CD4-positive, alpha-beta T cell treated with Interleukin-10 for 1 hour (primary cell): ENCODE results near the gene PRODH2.
"Not testable (repeated sequence)": the region's sequence is repeated elsewhere in the genome, so short reads cannot be mapped to it uniquely, and the experiment has no call there.

Source experiments
- DNase-seq: peaks from one replicate; pipeline ENCODE4 v3.0.0-alpha.2; 2020

PRODH2 gene

DNA sequence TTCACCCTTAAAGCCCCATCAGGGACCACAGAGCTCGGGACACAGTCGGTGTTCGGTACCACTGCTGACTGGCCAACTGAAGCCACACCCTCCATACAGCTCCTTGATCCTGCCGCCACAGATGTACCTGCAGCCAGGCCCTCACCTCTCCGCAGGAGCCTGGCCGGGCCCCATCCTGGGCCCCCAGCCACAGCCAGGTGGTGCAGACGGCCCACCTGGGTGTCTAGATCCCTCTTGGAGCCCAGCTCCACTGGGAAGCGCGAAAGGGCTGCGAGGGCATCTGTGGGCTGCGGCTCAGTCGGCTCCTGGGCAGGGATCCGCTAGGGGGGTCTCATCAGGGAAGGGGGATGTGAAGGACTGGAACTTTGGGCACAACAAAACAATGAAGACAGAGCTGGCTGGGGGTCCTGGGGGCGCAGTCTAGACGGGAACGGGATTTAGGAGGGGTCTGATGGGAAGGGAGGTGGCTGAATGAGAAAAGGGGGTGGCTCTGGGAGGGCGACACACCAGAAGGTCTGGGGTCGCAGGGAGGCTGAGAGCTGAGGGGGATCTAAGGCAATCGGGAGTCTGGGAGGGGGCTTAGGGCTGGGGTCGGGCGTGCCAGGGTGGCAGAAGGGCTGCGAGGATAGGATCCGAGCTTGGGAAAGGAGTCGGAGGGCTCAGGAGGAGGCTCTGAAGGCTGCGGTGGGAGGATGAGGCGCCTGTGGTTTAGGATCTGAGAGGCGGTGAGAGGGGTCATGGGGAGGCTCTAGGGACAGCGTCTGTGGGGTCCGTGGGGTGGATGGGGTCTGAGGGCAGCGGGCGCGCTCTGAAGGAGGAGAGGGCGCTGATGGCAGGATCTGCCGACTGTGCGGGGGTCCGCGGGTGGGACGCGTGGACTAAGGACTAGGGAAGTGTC lies 15.8 kb downstream of the PRODH2 start:
- DNase-seq = no peak

DNA sequence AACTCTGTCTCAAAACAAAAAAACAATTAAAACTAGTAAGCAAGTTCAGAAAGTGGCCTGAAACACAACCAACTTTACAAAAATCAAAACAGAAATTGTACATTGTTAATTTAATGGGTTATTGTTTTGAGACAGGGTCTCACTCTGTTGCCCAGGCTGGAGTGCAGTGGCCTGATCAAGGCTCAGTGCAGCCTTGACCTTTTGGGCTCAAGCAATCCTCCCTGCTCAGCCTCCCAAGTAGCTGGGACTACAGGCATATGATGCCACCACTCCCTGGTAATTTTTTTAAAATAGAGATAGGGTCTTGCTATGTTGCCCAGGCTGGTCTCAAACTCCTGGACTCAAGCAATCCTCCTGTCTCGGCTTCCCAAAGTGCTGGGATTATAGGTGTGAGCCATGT lies 17.1 kb downstream of the PRODH2 start:
- not testable (repeated sequence) for DNase-seq

DNA sequence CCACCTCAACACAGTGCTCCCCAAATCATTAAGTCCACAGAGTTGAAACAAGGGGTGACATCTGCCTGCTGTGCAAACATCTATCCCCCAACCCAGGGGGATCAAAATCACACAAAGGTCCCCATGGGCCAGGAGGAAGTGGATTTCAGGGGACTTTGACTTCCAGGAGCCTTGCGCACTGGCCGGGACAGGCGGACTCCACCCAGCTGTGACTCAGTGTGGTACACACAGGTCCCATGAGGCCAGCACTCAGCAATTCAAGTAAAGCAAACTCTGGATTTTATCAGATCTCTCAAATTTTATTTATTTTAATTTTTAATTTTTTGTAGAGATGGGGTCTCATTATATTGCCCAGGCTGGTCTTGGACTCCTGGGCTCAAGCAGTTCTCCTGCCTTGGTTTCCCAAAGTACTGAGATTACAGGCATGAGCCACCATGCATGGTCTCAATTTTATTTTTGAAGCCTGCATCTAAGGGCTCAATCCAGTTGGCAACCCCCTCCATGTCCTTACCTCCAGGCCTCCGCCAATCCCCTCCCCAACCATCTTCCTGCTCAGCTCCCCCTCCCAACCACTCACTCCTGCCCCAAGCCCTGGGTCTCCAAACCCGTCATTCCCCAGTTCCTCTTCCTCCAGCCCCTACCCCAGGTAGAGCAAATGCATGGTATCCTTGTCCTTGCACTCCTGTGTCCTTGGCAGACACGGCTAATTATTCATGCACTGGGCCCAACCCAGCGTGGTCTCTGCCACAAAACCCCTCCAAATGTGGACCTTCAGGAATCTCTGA lies 19.1 kb downstream of the PRODH2 start:
- DNase-seq = no peak

DNA sequence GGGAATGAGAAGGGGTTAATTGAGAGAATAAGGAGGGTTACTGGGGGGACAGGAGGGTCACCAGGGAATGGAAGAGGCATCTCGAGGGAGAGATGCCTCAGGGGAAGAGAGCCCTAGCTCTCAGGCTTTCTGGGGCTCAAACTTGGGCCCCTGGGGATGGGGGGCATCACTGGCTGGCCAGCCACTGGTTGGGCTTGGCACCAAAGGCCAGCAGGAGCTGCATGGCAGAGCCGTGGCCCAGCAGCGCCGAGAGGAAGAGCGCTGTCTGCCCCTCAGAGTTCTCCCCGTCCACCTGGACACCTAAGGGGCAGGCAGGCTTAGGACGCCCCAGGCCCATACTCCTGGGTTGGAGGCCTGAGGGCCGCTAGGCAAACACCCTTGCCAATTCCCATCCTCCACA lies 19.8 kb downstream of the PRODH2 start:
- DNase-seq = no peak

DNA sequence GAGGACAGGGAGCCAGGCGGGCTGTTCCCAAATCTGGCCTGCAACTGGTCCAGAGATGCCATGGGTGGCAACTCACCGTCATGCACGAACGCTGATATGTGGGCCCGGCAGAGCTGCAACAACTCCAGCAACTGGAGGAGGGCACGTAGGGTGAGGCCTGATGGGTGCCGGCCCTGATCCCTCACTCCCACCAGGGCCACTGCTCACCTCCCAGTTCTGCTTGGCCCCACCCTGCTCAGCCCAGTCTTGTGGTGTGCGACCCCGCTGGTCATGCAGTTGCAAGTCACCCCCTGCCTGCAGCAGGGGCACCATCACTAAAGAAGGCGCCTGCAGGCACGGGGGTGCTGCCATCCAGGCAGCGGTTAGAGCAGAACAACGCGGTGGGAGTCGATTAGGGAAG lies 20.3 kb downstream of the PRODH2 start:
- DNase-seq = no peak

DNA sequence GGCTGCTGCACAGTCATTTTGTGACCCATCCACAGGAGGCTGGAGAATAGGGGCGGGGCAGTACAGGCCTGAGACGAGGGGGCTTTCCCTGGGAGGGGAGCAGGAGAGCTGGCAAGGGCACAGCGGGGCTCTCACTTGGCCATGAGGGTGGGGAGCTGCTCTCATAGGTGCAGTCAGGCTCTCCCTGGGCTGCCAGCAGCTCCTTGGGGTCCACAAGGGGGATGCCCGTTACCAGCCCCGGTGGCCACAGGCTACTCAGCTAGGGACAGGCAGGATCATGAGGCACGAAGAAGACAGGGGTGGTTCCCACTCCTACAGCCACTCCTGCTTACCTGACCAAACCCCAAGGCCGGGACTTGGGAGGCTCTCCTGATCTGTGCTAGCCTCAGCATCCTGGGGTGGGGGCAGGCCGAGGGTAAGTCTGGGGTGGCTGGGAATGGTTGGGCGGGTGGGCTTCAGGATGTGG lies 20.8 kb downstream of the PRODH2 start:
- DNase-seq = no peak

DNA sequence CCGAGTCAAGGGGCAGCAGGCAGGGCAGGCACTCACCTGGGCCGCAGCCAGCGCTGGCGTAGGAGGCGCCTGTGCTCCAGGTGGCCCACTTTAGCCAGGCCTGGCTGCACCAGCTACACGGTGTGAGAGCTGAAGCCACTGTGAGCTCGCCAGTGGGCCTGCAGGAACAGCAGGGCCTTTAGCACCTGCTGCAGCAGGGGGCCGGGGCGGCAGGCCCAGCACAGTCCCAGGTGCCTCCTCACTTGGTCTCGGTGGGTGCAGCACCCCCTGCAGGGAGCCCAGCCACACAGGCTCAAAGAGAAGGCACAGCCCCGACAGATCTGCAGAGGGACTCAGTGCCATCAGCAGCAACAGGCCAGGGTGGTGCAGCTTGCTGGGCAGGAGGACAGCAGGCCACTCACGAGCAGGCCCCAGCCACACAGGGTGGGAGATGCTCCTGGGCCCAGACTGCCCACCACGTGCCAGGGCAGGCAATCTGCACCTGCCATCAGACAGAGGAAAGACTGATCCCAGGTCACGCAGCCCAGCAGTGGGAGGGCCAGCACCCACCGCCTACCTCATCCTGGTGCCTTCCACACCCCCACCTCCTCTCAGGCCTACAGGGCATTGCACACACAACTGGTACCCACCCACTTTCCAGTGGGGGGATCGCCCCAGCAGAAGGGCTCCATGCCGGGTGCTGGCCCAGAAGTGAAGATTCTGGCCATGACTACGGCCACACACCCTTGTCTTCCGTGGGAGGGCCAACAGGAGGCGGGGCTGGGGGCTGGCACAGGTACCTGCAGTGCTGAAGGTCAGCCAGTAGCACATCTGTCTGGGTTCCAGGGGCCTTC lies 21.4 kb downstream of the PRODH2 start:
- no peak for DNase-seq

DNA sequence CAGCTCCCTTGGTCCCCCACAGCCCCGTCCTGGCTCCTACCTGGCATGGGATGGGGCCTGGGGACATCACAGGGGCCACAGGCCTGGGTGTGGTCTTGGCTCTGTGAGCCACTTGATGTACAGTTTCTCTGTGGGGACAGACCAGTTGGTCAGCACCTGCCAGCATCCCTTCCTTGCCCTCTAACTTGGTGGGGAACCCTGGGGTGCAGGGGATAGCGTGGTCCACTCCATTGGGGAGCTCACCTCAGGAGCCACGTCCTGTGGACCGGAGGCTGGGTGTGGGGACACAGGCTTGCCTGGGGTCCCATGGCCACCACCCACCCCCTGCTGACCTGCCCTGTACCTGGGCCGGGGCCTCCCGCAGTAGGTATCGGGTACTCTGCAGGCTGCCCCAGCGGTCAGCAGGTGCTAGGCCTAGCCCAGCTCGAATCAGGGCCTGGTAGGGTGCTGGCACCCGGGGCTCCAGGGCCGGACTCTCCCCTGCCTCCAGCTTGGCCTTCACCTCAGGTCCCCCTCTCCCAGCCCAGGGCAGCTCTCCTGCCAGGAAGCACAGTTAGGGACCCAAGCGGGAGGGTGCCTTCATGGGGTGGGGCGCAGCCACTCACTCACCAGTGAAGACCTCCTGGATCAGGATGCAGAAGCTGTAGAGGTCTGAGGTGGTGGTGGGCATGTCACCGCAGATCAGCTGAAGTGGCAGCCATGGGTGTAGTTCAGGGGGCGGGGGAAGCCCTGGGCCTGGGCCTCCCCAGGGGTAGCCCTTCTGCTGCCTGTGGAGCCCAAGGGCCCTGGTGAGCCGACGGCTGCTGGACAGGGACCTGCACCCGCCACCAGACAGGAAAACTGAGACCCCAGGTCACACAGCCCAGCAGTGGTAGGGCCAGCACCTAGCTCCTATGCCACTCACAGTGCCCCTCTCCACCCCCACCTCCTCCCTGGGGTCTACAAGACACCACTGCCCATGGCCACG lies 22.4 kb downstream of the PRODH2 start:
- DNase-seq = no peak

DNA sequence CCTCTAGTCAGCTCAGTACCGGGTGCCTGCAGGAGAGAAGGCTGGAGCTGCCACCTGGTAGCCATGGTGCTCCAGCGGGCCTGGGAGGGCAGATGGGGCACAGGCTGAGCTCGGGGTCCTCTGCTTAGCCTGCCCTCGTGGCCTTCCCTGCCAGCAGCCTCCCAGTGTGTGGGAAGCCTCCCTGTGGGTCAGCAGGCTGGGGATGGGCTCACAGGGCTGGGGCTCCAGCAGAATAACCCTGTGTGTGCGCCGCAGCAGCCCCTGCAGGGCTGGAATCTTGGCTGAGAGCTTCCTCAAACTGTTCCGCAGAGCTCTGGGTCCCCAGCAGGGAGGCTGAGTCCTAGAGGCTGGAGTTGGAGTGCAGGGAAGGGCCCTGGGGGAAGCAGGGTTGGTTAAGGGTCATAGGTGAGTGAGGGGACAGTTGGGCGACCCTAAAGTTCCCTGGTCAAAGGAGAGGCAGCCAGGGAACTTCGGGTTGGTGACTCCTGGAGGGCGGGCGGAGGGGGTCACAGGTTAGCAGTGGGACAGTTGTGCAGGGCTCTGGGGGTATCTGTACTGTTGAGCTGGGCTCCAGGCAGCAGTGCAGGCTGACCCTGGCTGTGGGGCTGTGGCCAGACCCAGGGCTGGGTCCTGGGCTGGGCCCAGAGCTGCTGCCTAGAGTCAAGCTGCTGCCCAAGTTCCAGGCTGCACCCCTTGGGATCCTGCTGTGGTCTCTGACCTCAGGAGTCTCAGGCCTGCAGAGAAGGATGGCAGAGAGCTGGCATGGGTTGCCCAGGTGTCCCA lies 23.3 kb downstream of the PRODH2 start:
- DNase-seq = no peak

DNA sequence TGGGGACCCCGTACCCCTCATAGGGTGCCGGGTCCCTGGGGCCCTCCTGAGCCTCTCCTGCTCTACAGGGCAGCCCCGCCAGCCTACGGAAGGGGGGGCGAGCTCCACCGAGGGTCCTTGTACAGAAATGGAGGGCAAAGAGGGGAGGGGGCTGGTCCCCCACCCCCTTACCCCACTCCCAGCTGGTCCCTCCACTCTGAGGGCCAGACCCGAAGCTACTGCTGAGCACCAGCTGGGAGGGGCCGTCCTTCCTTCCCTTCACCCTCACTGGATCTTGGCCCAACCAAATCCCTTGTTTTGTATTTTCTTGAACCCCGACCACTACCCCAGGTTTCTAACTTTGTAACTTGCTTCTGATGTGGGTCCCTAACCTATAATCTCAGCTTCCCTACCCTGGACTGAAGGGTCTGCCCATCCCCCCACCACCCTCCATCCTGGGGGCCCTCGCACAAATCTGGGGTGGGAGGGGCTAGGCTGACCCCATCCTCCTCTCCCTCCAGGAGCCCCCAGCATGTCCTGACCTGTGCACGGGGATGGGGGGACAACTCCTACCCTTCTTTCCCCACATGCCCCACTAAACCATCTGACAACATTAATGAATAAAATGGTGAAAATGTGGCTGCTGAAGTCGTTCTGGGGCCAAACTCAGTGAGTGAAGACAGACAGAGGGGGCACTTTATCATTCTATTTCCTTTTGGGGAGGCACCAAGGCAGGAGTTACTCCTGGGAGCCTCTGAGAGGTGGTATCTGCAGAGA lies 24.3 kb downstream of the PRODH2 start:
- DNase-seq = no peak

DNA sequence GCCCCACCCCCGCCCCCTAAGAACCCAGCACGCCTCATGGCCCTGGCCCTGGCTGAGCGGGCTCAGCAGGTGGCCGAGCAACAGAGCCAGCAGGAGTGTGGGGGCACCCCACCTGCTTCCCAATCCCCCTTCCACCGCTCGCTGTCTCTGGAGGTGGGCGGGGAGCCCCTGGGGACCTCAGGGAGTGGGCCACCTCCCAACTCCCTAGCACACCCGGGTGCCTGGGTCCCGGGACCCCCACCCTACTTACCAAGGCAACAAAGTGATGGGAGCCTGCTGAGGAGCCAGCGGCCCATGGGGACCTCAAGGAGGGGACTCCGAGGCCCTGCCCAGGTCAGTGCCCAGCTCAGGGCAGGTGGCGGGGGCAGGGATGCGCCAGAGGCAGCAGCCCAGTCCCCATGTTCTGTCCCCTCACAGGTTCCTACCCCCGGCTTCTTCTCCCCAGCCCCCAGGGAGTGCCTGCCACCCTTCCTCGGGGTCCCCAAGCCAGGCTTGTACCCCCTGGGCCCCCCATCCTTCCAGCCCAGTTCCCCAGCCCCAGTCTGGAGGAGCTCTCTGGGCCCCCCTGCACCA lies 25.3 kb downstream of the PRODH2 start:
- no peak for DNase-seq

DNA sequence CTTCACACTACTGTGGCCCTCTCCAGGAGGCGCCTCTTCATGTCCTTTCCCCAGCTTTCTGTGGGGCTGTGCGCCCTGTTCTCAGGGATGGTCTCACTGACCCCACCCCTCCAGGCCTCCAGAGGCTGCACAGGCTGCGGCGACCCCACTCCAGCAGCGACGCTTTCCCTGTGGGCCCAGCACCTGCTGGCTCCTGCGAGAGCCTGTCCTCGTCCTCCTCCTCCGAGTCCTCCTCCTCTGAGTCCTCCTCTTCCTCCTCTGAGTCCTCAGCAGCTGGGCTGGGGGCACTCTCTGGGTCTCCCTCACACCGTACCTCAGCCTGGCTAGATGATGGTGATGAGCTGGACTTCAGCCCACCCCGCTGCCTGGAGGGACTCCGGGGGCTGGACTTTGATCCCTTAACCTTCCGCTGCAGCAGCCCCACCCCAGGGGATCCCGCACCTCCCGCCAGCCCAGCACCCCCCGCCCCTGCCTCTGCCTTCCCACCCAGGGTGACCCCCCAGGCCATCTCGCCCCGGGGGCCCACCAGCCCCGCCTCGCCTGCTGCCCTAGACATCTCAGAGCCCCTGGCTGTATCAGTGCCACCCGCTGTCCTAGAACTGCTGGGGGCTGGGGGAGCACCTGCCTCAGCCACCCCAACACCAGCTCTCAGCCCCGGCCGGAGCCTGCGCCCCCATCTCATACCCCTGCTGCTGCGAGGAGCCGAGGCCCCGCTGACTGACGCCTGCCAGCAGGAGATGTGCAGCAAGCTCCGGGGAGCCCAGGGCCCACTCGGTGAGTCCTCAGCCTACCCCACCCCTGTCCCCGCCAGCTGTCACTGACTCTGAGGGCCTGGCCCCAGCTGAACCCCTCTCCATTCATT lies 26.1 kb downstream of the PRODH2 start:
- DNase-seq = no peak

DNA sequence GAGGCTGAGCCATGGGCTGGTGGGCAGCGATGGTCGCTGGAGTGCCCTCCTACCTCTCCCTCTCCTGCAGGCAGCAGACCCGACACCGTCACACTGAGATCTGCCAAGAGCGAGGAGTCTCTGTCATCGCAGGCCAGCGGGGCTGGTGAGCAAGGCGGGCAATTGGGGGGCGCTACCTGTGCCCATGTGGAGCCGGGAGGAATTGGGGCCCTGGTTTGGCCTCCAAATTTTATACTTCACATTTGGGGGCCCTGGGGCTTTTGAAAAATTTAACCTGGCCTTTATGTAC lies 27.4 kb downstream of the PRODH2 start:
- DNase-seq = no peak

DNA sequence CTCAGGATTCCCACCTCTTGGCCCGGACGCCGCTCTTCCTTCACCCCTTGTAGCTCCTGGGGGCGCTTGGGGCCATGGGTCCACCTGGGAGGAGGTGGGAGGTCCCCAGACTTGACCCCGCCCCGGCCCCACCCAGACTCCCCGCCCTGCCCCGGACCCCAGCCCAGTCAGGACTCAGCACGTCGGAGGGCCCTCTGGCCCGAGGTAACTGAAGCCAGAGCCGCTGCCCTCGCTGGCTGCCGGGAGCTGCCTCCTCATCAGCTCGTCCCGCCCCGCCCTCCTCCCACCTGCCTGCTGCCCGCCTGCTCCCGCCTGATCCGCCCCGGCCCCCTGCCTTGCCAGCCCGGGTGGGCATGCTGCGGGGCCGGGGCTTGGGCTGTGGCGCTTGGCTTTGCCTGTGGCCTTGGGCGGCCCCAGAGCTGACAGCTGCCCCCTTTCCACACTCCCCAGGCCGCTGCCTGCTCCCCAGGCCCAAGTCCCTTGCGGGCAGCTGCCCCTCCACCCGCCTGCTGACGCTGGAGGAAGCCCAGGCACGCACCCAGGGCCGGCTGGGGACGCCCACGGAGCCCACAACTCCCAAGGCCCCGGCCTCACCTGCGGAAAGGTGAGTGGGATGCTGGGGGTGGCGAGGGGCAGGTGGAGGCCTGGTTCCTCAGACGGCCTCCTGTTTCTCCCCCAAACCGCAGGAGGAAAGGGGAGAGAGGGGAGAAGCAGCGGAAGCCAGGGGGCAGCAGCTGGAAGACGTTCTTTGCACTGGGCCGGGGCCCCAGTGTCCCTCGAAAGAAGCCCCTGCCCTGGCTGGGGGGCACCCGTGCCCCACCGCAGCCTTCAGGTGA lies 27.9 kb downstream of the PRODH2 start:
- DNase-seq = no peak

DNA sequence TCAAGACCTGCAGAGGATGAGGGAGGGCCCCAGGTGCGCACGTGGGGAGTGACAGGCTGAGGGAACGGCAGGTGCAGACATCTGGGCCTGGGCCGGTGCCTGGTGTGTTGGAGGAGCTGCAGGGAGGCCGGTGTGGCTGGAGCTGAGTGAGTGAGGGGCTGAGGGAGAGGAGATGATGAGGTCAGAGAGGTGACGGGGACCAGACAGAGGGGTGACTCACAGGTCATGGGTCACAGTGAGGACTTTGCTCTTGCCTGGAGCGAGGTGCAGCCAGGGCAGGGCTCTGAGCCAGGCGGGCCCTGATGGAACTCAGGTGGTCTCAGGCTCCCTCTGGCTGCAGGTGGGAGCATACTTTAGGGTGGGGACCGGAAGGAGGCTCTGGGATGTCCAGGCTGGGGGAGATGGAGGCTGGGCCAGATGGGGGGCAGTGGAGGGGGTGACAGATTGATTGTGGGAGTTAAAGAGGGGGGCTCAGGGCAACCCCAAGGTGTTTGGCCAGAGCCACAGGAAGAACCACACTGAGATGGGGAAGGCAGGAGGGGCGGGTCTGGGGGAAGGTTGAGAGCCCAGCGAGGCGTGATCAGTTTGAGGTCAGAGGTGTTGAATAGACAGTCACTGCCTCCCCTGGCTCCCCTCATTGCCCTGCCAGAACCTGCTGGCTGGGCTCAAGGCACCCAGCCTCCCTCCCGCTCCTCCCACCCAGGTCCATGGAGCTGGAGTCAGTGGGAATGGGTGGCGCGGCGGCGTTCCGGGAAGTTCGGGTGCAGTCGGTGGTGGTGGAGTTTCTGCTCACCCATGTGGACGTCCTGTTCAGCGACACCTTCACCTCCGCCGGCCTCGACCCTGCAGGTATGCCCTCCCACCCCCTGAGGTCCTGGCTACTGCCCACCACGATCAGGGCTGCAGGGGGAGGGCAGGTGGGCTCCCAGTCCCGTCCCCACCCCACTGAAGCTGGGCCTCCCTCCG lies 28.9 kb downstream of the PRODH2 start:
- DNase-seq = no peak

DNA sequence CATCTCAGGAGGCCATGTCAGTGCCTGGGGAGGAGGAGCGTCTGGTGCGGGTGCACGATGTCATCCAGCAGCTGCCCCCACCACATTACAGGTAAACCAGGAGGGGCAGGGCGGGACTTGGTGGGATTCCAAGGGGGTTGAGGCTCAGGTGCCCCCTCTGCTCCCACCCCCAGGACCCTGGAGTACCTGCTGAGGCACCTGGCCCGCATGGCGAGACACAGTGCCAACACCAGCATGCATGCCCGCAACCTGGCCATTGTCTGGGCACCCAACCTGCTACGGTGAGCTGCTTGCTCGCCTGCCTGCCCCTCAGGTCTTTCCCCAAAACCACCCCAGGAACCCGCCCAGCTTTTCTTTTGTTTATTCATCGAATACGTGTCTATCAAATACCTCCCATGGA lies 30.1 kb downstream of the PRODH2 start:
- no peak for DNase-seq

DNA sequence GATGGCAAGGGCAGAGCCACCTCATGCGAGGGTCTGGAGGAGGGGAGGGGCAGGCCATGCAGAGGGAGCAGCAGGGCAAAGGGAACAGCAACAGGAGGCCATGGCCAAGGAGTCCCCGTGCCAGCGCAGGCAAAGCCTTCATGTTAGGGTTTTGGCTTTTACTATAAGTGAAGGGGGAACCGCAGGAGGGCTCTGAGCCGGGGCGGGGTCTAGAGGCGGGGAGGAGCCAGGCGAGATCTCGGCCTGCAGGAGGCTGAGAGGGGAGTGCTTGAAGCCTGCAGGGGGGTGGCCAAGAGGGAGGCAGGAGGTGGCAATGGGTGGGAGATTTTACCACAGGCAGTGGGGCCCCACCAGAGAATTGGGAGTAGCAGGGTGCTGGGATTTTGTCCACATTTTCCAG lies 31.0 kb downstream of the PRODH2 start:
- DNase-seq = no peak
